Measurements from ENCODE around the gene FKBP14. TPM values are rescaled to one million over a fixed set of nuclear protein-coding genes. Genes with fewer than 3 reads are reported as not detected.

Gene FKBP14
- total and polyA plus RNA-seq, 12 donors: 3.0 to 16.0 (median 13.1) TPM

GRCh38 chr7:29980151-29980550 lies 46.4 kb downstream of the FKBP14 start:
- ATAC-seq (no peak), DNase-seq (no peak)
- Histone ChIP-seq H3K27me3 (no peaks in the 10 kb centered on the region), H3K4me1 (peaks cover 0 to 16% (median 5%) of the 10 kb centered on the region in 9 donors), H3K36me3 (no peaks in the 10 kb centered on the region), H3K27ac (no peak overlapping the region), H3K9me3 (no peaks in the 10 kb centered on the region), H3K4me3 (no peak overlapping the region)
- no peak for TF ChIP-seq CTCF (IDR thresholded peaks at IDR 0.05)
- intact Hi-C loops (cut with DNase I): no loop called here

- no peak overlapping the region for H3K4me3 ChIP-seq
- intact Hi-C loops (cut with DNase I): no loop called here
- DNase-seq: no peak
- no peaks in the 10 kb centered on the region for H3K36me3 ChIP-seq
- H3K27ac ChIP-seq: no peak overlapping the region
- WGBS, 2 donors: 92 to 93% methylated on average over 8 of the region's 8 CpGs
- no peak for TF ChIP-seq CTCF (IDR thresholded peaks at IDR 0.05)
- no peaks in the 10 kb centered on the region for H3K27me3 ChIP-seq
- H3K9me3 ChIP-seq: no peaks in the 10 kb centered on the region
- peaks cover 0 to 16% (median 5%) of the 10 kb centered on the region in 9 donors for H3K4me1 ChIP-seq
- no peak for ATAC-seq
Measured at GRCh38 chr7:29977886-29978651, 48.4 kb downstream of the FKBP14 start.

GRCh38 chr7:29976673-29977415 lies 49.7 kb downstream of the FKBP14 start:
- ATAC-seq (peak in 4 of 8 donors; percentile 24 to 59 (median 48)), DNase-seq (no peak)
- 69 to 79% methylated on average over 6 of the region's 6 CpGs for WGBS, 2 donors
- no peak overlapping the region for H3K4me3 ChIP-seq
- H3K36me3 ChIP-seq: no peaks in the 10 kb centered on the region
- no peak for TF ChIP-seq CTCF (IDR thresholded peaks at IDR 0.05)
- peaks cover 0 to 19% (median 5%) of the 10 kb centered on the region in 9 donors for H3K4me1 ChIP-seq
- no peaks in the 10 kb centered on the region for H3K27me3 ChIP-seq
- intact Hi-C loops (cut with DNase I): no loop called here
- H3K27ac ChIP-seq: no peak overlapping the region
- no peaks in the 10 kb centered on the region for H3K9me3 ChIP-seq

GRCh38 chr7:29976266-29976665 lies 50.2 kb downstream of the FKBP14 start:
- TF ChIP-seq CTCF (IDR thresholded peaks at IDR 0.05): no peak
- Histone ChIP-seq H3K4me3 (no peak overlapping the region), H3K27me3 (no peaks in the 10 kb centered on the region), H3K27ac (no peak overlapping the region), H3K36me3 (no peaks in the 10 kb centered on the region), H3K9me3 (no peaks in the 10 kb centered on the region), H3K4me1 (peaks cover 0 to 21% (median 5%) of the 10 kb centered on the region in 9 donors)
- DNase-seq (no peak), ATAC-seq (peak in 3 of 8 donors; percentile 33 to 63 (median 38))
- whole genome bisulfite sequencing, 2 donors: 78% methylated on average over 4 of the region's 4 CpGs
- intact Hi-C loops (cut with DNase I): no loop called here
